NCI-H82 treated with DMSO at 0.1 percent for 48 hours (cell line): Measurements from ENCODE around the gene GUCY2C.
"Not testable (repeated sequence)": the region's sequence is repeated elsewhere in the genome, so short reads cannot be mapped to it uniquely, and the experiment has no call there.

Source experiments
- DNase-seq: peaks from one replicate; lab custom pipeline; 2025; ENCODE audit not compliant: unreplicated experiment; lab: John Stamatoyannopoulos, UW

Gene GUCY2C

DNA sequence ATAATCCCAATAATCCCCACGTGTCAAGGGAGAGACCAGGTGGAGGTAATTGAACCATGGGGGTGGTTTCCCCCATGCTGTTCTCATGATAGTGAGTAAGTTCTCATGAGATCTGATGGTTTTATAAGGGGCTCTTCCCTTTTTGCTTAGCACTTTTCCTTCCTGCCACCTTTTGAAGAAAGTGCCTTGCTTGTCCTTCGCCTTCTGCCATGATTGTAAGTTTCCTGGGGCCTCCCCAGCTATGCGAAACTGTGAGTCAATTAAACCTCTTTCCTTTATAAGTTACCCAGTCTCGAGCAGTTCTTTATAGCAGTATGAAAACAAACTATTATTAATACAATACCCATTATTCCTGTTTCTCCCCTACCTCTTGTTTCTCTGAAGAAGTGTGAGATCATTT is 14.2 kb downstream of the GUCY2C start:
- not testable (repeated sequence) for DNase-seq

DNA sequence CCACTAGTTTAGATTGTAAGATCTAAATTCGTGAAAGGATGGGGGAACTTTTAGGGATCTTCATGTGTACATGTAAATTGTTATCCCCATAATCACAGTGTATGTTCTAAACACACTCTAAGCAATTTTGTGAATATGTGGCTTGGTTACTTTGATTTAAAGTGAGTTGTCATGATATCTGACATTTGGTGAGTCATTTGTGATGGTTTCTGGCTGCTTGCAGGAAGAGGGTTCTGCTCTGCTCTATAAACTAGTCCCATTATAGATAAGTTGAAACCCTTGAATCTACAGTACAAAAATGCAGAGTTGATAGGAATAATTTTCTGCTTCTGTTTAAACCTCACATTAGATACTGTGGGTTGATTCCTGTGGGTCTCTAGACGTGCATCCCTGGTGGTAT is 14.8 kb downstream of the GUCY2C start:
- no peak for DNase-seq

DNA sequence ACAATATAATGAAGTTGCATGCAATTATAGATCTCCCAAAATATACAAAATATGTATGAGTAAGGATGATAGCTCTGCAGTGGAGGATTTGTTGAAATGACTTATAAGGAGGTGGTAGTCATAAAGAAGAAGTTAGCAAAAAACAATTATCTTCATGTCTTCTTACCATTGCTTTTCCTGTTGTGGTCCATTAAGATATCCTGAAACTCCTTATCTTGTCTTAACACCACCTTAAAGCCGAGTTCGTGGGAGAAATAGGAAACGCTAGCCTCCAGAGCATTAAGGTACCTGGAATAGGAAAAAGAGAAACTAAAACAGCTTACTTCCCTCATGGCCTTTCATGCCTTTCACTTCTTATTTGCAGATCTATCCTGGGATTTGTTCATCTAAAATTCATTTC is 15.2 kb downstream of the GUCY2C start:
- no peak for DNase-seq

DNA sequence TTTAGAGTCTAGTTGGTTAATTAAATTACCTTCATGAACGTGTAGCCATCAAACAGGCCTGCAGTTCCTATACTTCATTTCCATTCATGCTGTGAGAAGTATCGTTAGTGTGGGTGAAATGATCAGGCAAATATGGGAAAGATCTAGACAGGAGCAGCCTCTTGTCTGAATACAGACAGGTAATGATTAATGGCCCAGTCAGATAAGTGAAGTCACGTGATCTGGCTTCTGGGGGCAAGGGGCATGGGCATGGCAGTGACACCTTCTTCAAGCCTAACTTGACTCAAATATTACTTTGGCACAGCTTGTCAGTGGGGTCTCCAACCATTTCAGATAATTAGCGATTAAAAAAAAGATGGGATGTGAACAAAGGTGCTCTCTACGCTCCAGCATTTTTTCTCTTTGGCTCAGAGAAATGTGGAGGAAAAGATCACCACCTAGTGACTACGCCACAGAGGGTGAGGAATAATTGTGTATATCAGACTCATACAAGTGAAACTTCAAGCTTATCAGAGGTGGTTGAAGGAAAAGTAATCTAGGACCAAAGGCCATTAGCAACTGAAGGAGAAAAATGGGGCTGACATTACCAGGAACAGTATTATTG is 17.8 kb downstream of the GUCY2C start:
- DNase-seq: no peak

DNA sequence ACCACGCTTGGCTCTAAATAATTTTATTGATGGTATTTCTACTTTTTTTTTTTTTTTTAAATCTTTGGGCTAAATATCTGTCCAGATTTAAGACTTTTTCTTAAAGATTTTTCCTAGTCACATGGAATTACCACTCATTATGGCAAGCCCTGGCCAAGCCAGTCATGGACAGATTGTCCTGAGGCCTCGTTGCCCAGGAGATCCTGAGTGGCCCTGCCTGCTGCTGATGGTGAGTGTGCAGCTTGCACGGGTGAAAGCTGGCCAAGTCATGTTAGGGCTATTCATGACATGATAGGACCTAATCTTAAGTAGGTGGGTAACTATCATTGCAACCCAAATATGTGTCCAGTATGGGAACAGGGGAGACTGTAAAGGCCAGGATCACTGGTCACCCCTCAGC is 27.8 kb downstream of the GUCY2C start:
- no peak for DNase-seq

GRCh38 chr12:14665354-14666348 is 30.7 kb downstream of the GUCY2C start:
- no peak for DNase-seq

DNA sequence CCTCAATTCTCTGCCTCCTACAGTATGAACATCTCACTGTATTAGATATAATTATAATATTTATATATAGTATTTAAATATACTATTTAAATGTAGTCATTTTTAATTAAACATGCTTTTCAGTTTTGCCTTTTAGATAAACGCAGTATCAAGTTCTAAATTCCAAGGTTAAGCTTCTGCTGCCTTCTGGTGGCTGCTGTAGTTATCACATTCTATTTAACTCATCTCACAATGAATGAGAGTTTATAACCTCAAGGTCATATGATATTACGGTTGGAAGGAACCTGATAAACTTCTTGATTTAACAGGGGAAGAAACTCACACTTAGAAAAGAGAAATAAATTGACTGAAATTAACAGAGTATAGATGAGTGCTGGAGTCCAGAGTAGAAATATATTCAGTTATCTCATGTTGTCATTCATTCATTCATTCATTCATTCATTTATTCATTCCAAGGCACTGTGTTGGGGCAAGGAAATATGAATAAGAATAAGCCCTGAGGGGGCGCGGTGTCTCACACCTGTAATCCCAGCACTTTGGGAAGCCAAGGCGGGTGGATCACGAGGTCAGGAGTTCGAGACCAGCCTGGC is 31.9 kb downstream of the GUCY2C start:
- no peak for DNase-seq

DNA sequence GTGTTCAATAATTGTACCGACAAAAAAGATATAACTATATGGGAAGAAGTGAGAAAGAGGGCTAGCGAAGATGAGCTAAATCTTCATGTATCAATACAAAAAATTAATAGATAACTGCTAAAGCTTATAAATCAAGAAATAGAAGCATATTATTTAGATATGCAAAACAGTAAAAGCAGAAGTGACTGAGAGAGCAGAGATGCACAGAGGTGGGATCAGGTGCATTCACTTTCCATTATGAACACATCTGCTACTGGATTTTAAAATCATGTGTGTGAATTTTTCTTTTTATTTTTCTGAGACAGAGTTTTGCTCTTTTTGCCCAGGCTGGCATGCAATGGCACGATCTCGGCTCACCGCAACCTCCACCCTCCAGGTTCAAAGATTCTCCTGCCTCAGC is 33.4 kb downstream of the GUCY2C start:
- no peak for DNase-seq

GRCh38 chr12:14656846-14657245 is 39.6 kb downstream of the GUCY2C start:
- DNase-seq: no peak

DNA sequence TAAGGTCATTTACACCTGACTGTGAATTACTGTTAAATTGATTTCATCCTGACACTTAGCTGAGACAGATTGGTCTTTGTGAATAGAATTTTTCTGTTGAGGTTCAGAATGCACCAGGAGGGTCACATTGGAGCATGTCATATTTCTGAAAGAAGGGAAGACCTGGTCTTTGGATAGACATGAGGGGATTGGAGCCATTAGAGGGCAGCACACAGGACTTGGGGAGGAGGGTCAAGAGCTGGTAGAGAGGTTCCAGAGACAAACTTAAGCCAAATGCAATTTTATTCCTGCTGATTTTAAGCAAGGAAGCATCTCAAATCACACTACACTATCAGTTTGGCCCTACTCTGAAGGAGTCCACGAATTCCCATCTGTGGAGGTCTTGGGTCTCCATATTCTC is 41.1 kb downstream of the GUCY2C start:
- no peak for DNase-seq

GRCh38 chr12:14654842-14655241 is 41.6 kb downstream of the GUCY2C start:
- no peak for DNase-seq

DNA sequence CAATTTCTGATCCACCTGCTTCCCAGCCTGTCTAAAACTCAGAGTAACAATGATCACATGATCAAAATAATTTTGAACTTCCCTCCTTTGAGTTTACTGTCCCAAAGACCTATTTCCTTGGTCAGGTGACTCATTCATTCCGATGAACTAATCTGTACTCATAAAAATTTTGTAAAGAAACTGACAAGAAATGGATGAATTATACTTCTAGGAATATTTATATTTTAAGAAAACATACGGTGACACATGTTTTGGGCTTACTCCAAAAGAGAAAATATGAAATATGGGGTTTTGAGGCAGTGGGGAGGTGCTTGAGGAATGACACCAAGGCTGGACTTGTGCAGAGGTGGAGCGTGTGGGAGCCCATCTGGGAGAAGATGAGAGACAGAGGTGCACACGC is 42.0 kb downstream of the GUCY2C start:
- no peak for DNase-seq

DNA sequence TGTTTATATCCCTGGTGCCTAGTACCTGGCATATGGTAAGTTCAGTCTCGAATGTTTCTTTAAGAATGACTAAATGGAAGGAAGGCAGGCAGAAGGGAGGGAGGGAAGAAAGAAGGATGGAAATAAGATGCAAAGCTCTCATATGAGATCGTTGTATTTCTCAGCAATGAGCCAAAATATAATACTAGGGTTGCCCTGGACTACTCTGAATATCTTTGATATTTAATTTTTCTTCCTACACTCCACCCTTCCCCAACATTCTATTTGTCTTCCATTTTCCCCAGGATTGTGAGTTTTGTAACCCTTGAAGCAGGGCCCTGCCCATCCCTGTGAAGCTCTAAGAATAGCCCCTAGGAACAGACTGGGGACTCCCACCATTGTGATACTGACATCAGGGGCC is 43.9 kb downstream of the GUCY2C start:
- DNase-seq: no peak

GRCh38 chr12:14651371-14651770 is 45.0 kb downstream of the GUCY2C start:
- DNase-seq: no peak

DNA sequence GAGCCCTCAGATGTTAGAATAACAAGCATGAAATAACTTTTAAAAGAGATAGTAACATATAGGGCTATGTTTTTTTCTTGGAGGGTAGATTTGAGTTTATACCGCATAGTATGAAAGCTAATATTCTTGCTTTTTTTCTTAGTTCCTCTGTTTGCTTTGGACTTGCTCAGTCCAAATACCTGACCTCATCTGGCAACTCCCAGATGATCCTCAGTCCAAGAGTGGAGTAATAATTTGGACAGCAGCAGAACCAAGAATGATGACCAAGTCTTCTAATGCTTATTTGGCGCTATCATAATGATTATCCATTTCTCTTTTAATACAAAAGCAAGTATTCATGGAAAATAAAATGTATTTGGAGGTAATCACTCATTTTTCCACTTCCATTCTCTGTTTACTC is 45.6 kb downstream of the GUCY2C start:
- no peak for DNase-seq

- DNase-seq: no peak
Observed at GRCh38 chr12:14647028-14647750, 49.2 kb downstream of the GUCY2C start.

GRCh38 chr12:14643251-14643650 is 53.1 kb downstream of the GUCY2C start:
- DNase-seq: no peak

GRCh38 chr12:14638066-14638465 is 58.3 kb downstream of the GUCY2C start:
- DNase-seq: no peak

DNA sequence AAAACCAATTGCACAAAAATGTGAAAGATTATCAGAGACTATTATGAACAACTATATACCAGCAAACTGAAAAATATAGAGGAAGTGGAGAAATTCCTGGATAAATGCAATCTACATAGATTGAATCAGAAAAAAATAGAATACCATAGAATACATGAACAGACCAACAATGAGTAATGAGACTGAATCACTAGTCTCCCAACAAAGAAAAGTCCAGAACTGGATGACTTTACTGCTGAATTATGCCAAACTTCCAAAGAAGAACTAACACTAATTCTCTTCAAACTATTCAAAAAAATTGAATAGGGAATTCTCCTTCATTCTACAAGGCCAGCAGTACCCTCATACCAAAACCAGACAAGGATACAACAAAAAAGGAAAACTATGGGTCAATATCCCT is 60.6 kb downstream of the GUCY2C start:
- no peak for DNase-seq

GRCh38 chr12:14630793-14631192 is 65.6 kb downstream of the GUCY2C start:
- no peak for DNase-seq
